HK-2 (cell line): ENCODE results near the gene FANCI.

Experiments
- DNase-seq: peaks from one replicate; pipeline ENCODE4 v3.0.0-alpha.2; 2018; ENCODE audit not compliant: unreplicated experiment

FANCI gene

GRCh38 chr15:89333011-89333860 is 89.5 kb downstream of the FANCI start:
- no peak for DNase-seq

- DNase-seq: no peak
Measured at GRCh38 chr15:89333959-89334509, 90.3 kb downstream of the FANCI start.

GRCh38 chr15:89334510-89335297 is 90.9 kb downstream of the FANCI start, which contains the start of gene POLG:
TSS of gene POLG (minus strand) at chr15:89334824. CDS start at chr15:89333754, 1,070 bp downstream.
- peak; percentile 98 for DNase-seq

- no peak for DNase-seq
Measured at GRCh38 chr15:89335298-89336041, 91.7 kb downstream of the FANCI start.

- no peak for DNase-seq
Measured at GRCh38 chr15:89338036-89338435, 94.3 kb downstream of the FANCI start.

- no peak for DNase-seq
Measured at GRCh38 chr15:89340573-89340972, 96.8 kb downstream of the FANCI start.

- DNase-seq: no peak
Measured at GRCh38 chr15:89341316-89342005, 97.7 kb downstream of the FANCI start.

GRCh38 chr15:89342840-89343239 is 99.1 kb downstream of the FANCI start:
- no peak for DNase-seq

- no peak for DNase-seq
Measured at GRCh38 chr15:89345248-89345647, 101.5 kb downstream of the FANCI start.

- no peak for DNase-seq
Measured at GRCh38 chr15:89346516-89347231, 102.9 kb downstream of the FANCI start.

GRCh38 chr15:89349206-89349558 is 105.4 kb downstream of the FANCI start:
- DNase-seq: no peak

GRCh38 chr15:89352476-89352875 is 108.7 kb downstream of the FANCI start:
- no peak for DNase-seq

- no peak for DNase-seq
Measured at GRCh38 chr15:89353991-89354390, 110.2 kb downstream of the FANCI start.

- peak; percentile 32 for DNase-seq
Measured at GRCh38 chr15:89356634-89357298, 113.0 kb downstream of the FANCI start.

GRCh38 chr15:89358435-89358754 is 114.6 kb downstream of the FANCI start:
- DNase-seq: no peak

- DNase-seq: peak; percentile 76
Measured at GRCh38 chr15:89358755-89359439, 115.1 kb downstream of the FANCI start.

GRCh38 chr15:89359471-89360293 is 115.9 kb downstream of the FANCI start:
- no peak for DNase-seq

- DNase-seq: no peak
Measured at GRCh38 chr15:89360294-89360971, 116.7 kb downstream of the FANCI start.
